ENCODE measurements around the gene TAF9B. TPM values are rescaled to one million over a fixed set of nuclear protein-coding genes. Genes with fewer than 3 reads are reported as not detected.

Gene TAF9B
- polyA plus RNA-seq, 1 donor (not counting 4 experiments of a cell fraction or from before 2014, with no cell fraction given), result 20.4 TPM

DNA sequence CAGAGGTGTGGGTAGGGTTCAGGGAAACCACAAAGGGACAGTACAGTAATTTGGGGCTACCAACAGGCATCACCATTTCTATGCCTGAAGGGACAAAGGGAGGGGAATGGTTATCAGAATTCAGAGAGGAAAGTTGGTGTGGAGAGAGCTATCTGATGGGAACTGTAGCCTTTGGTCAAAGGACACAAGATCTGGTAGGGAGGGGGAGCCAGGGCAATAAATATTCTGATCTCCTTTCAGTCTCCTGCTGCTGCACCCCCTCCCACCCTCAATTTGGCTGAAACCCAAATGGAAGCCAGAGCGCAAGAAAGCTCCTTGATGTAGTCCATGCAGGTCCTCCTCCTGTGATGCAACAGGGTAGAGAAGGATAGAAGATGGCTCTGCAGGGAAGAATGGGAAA is 20.8 kb downstream of the TAF9B start:
- no peak overlapping the region for H2AFZ ChIP-seq (ENCODE audit: control insufficient read depth, low read length)
- no peak overlapping the region for H3K4me3 ChIP-seq (ENCODE audit: control insufficient read depth in 2 of 3, extremely low read depth in 1 of 3, insufficient read depth in 2 of 3, low read depth in 1 of 3, low read length in 3 of 3)
- H3K9me1 ChIP-seq (ENCODE audit: control insufficient read depth, extremely low read depth, insufficient read depth, low read length), result no peaks in the 10 kb centered on the region
- no peak for DNase-seq (ENCODE audit: low read depth, low spot score)
- H3K4me1 ChIP-seq (ENCODE audit: control insufficient read depth, extremely low read depth, insufficient read depth, low read length), result no peaks in the 10 kb centered on the region
- TF ChIP-seq, protein P1, sequence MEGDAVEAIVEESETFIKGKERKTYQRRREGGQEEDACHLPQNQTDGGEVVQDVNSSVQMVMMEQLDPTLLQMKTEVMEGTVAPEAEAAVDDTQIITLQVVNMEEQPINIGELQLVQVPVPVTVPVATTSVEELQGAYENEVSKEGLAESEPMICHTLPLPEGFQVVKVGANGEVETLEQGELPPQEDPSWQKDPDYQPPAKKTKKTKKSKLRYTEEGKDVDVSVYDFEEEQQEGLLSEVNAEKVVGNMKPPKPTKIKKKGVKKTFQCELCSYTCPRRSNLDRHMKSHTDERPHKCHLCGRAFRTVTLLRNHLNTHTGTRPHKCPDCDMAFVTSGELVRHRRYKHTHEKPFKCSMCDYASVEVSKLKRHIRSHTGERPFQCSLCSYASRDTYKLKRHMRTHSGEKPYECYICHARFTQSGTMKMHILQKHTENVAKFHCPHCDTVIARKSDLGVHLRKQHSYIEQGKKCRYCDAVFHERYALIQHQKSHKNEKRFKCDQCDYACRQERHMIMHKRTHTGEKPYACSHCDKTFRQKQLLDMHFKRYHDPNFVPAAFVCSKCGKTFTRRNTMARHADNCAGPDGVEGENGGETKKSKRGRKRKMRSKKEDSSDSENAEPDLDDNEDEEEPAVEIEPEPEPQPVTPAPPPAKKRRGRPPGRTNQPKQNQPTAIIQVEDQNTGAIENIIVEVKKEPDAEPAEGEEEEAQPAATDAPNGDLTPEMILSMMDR (optimal IDR thresholded peaks at IDR 0.05 in 1 of 3, IDR thresholded peaks at IDR 0.05 in 1 of 3, conservative IDR thresholded peaks at IDR 0.05 in 1 of 3; ENCODE audit: extremely low read depth in 1 of 3, insufficient read depth in 2 of 3, low read length in 3 of 3), result no peak
- no peak for TF ChIP-seq EZH2 (IDR thresholded peaks at IDR 0.05; ENCODE audit: low read length)
- H3K79me2 ChIP-seq (ENCODE audit: control insufficient read depth, insufficient read depth, low read length), result peaks cover 25% of the 10 kb centered on the region
- no peak overlapping the region for H3K27ac ChIP-seq (ENCODE audit: control insufficient read depth, insufficient read depth, low read length)
- dilution Hi-C loops (cut with MboI; ENCODE audit: extremely low pct_ligation_motif_present, low sequenced_read_pairs), result no loop called here
- no peaks in the 10 kb centered on the region for H3K9me3 ChIP-seq (ENCODE audit: control insufficient read depth, low read depth, low read length)
- peaks cover under 1% of the 10 kb centered on the region for H4K20me1 ChIP-seq (ENCODE audit: control insufficient read depth, extremely low read depth, insufficient read depth, low read length)
- H3K27me3 ChIP-seq (ENCODE audit: control insufficient read depth, extremely low read depth, insufficient read depth, low read length), result no peaks in the 10 kb centered on the region
- no peak for FAIRE-seq
- H3K9ac ChIP-seq (ENCODE audit: control insufficient read depth, extremely low read depth, insufficient read depth, low read length), result no peak overlapping the region
- peaks cover 5 to 14% of the 10 kb centered on the region in 2 experiments for H3K36me3 ChIP-seq (ENCODE audit: control insufficient read depth in 2 of 2, extremely low read depth in 1 of 2, insufficient read depth in 2 of 2, low read length in 2 of 2)
- H3K4me2 ChIP-seq (ENCODE audit: control insufficient read depth, extremely low read depth, insufficient read depth, low read depth, low read length), result no peak overlapping the region

DNA sequence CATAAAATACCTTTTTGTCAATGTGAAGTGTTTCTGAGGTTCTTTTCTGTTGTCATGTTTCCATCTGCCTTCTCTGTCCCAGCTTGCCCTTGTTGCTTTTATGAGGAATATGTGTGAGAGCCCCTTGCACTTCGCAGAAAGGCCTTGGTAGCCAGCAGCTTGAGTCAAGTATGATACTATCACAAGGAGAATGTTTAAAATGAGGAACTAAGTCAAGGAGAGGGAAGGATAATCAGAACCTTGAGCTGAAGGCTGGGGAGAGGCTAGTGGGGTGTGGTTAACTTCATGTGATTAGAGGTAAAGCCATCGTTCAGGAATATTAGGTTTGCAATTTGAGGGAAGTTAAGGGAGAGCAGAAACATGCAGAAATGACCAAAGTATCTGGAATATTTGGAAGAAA is 22.7 kb downstream of the TAF9B start:
- no peak for FAIRE-seq
- dilution Hi-C loops (cut with MboI; ENCODE audit: extremely low pct_ligation_motif_present, low sequenced_read_pairs), result no loop called here

More for the DNA sequence above, 22.7 kb downstream of the TAF9B start:
- Histone ChIP-seq H3K4me2 (ENCODE audit: control insufficient read depth, extremely low read depth, insufficient read depth, low read depth, low read length) (no peak overlapping the region), H3K9me1 (ENCODE audit: control insufficient read depth, extremely low read depth, insufficient read depth, low read length) (no peaks in the 10 kb centered on the region), H3K27me3 (ENCODE audit: control insufficient read depth, extremely low read depth, insufficient read depth, low read length) (no peaks in the 10 kb centered on the region), H3K9me3 (ENCODE audit: control insufficient read depth, low read depth, low read length) (no peaks in the 10 kb centered on the region), H3K4me1 (ENCODE audit: control insufficient read depth, extremely low read depth, insufficient read depth, low read length) (no peaks in the 10 kb centered on the region), H3K36me3 (ENCODE audit: control insufficient read depth in 2 of 2, extremely low read depth in 1 of 2, insufficient read depth in 2 of 2, low read length in 2 of 2) (peaks cover 5 to 21% of the 10 kb centered on the region in 2 experiments), H2AFZ (ENCODE audit: control insufficient read depth, low read length) (no peak overlapping the region), H3K4me3 (ENCODE audit: control insufficient read depth in 2 of 3, extremely low read depth in 1 of 3, insufficient read depth in 2 of 3, low read depth in 1 of 3, low read length in 3 of 3) (no peak overlapping the region), H3K27ac (ENCODE audit: control insufficient read depth, insufficient read depth, low read length) (no peak overlapping the region), H3K79me2 (ENCODE audit: control insufficient read depth, insufficient read depth, low read length) (peaks cover 41% of the 10 kb centered on the region), H4K20me1 (ENCODE audit: control insufficient read depth, extremely low read depth, insufficient read depth, low read length) (peaks cover 2% of the 10 kb centered on the region), H3K9ac (ENCODE audit: control insufficient read depth, extremely low read depth, insufficient read depth, low read length) (no peak overlapping the region)
- TF ChIP-seq EZH2 (IDR thresholded peaks at IDR 0.05; ENCODE audit: low read length), result no peak
- TF ChIP-seq, protein P1 (optimal IDR thresholded peaks at IDR 0.05 in 1 of 3, IDR thresholded peaks at IDR 0.05 in 1 of 3, conservative IDR thresholded peaks at IDR 0.05 in 1 of 3; ENCODE audit: extremely low read depth in 1 of 3, insufficient read depth in 2 of 3, low read length in 3 of 3), result no peak
- DNase-seq (ENCODE audit: low read depth, low spot score), result no peak

Measured in keratinocyte (primary cell).